ENCODE measurements around the gene PRXL2C. TPM values are rescaled to one million over a fixed set of nuclear protein-coding genes. Genes with fewer than 3 reads are reported as not detected.

The PRXL2C gene
- polyA plus RNA-seq, 2 of the 4 experiments (the other 2 are of a cell fraction): 7.9 to 11.4 TPM

DNA sequence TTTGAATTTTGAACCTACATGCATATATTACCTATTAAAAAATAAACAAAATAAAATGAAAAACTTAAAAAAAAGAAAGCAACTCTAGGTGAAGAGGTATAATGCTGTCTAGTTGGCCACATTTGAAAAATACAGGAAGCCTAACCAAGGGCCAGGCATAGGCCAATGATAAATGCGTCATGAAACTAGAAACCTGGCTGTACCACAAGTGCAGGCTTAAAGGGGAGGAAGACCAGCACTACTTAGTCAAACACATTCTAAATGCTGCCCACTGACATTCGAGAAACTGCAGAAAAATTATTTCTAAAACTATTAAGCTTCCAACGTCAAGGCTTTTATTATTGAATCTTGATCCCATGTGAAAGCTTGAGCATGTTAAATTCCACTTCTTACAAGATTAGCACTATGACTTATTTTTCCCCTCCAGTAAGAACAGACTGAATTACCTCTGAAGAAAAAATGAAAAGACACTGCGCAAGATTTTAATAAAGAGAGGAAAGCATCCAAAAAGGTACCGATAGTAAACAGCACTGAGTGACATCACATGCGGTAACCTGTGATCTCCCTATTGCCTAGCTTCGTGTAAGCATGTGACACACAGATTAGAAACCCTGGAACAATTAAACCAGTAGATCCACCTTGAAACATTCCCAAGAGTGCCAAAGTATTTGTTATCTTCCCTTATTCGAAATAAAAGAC lies 51.7 kb downstream of the PRXL2C start:
- DNase-seq (ENCODE audit: low read depth in 1 of 2, low spot score in 1 of 2): no peak
- TF ChIP-seq FOSB (CRISPR knock-in tag; IDR thresholded peaks at IDR 0.05): no peak
- Histone ChIP-seq H3K4me3 (no peak overlapping the region), H3K27ac (no peak overlapping the region), H3K4me2 (no peak overlapping the region), H3K9me3 (no peaks in the 10 kb centered on the region), H3K4me1 (no peaks in the 10 kb centered on the region)
- POLR2A ChIA-PET: no interaction called here
- WGBS (ENCODE audit: missing lambda C conversion rate): 86% methylated on average over 8 of the region's 8 CpGs
- CTCF ChIA-PET: no interaction called here
- ATAC-seq: no peak
- no peak for FAIRE-seq

DNA sequence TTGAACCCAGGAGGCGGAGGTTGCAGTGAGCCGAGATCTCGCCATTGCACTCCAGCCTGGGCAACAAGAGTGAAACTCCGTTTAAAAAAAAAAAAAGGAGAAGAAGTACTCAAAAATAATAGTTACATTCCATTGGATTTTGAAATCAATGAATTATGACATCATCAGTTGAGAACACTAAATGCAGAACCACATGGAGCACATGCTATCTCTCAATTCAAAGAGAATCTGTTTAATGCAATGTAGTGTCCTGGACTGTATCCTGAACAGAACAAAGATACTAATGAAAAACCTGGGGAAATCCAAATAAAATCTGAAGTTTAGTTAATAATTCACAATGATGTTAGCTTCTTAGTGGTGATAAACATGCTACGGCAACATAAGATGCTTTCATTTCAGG lies 55.8 kb downstream of the PRXL2C start:
- no peak for ATAC-seq
- Histone ChIP-seq H3K4me1 (no peaks in the 10 kb centered on the region), H3K4me3 (no peak overlapping the region), H3K9me3 (no peaks in the 10 kb centered on the region), H3K27ac (no peak overlapping the region), H3K4me2 (no peak overlapping the region)
- TF ChIP-seq SMC3 (IDR thresholded peaks at IDR 0.05) (no peak), HEYL (CRISPR knock-in tag; IDR thresholded peaks at IDR 0.05) (no peak), TFCP2L1 (CRISPR knock-in tag; IDR thresholded peaks at IDR 0.05) (no peak), ZC3H11A (IDR thresholded peaks at IDR 0.05) (no peak), FOXS1 (CRISPR knock-in tag; IDR thresholded peaks at IDR 0.05) (no peak), CHD4 (IDR thresholded peaks at IDR 0.05; ENCODE audit: borderline replicate concordance) (no peak), HOXA7 (CRISPR knock-in tag; IDR thresholded peaks at IDR 0.05) (no peak), ZSCAN20 (CRISPR knock-in tag; IDR thresholded peaks at IDR 0.05) (no peak), CHD2 (IDR thresholded peaks at IDR 0.05; ENCODE audit: low read length, partially characterized antibody) (no peak), EHF (CRISPR knock-in tag; IDR thresholded peaks at IDR 0.05) (no peak)
- TF ChIP-seq, protein P1, sequence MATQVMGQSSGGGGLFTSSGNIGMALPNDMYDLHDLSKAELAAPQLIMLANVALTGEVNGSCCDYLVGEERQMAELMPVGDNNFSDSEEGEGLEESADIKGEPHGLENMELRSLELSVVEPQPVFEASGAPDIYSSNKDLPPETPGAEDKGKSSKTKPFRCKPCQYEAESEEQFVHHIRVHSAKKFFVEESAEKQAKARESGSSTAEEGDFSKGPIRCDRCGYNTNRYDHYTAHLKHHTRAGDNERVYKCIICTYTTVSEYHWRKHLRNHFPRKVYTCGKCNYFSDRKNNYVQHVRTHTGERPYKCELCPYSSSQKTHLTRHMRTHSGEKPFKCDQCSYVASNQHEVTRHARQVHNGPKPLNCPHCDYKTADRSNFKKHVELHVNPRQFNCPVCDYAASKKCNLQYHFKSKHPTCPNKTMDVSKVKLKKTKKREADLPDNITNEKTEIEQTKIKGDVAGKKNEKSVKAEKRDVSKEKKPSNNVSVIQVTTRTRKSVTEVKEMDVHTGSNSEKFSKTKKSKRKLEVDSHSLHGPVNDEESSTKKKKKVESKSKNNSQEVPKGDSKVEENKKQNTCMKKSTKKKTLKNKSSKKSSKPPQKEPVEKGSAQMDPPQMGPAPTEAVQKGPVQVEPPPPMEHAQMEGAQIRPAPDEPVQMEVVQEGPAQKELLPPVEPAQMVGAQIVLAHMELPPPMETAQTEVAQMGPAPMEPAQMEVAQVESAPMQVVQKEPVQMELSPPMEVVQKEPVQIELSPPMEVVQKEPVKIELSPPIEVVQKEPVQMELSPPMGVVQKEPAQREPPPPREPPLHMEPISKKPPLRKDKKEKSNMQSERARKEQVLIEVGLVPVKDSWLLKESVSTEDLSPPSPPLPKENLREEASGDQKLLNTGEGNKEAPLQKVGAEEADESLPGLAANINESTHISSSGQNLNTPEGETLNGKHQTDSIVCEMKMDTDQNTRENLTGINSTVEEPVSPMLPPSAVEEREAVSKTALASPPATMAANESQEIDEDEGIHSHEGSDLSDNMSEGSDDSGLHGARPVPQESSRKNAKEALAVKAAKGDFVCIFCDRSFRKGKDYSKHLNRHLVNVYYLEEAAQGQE (IDR thresholded peaks at IDR 0.05): no peak
- no peak for FAIRE-seq
- CTCF ChIA-PET: no interaction called here
- 91% methylated on average over 5 of the region's 5 CpGs for WGBS (ENCODE audit: missing lambda C conversion rate)
- DNase-seq (ENCODE audit: low read depth in 1 of 2, low spot score in 1 of 2): no peak
- POLR2A ChIA-PET: no interaction called here

DNA sequence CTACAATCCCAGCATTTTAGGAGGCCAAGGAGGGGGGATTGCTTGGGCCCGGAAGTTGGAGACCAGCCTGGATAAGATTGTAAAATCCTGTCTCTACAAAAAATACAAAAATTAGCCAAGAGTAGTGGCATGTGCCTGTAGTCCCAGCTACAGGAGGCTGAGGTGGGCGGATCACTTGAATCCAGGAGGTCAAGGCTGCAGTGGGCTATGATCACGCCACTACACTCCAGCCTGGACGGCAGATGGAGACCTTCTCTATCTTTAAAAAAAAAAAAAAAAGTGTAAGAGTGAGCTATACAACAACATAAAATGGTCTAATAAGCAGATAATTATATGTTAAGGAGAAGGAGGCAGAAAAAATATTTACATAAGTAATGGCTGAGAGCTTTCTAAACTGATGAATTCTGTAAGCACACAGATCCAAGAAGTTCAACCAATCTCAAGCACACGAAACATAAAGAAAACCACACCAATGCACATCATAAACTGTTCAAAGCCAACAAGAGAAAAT lies 58.5 kb downstream of the PRXL2C start:
- Histone ChIP-seq H3K4me2 (no peak overlapping the region), H3K9me3 (no peaks in the 10 kb centered on the region), H3K4me1 (no peaks in the 10 kb centered on the region), H3K4me3 (no peak overlapping the region), H3K27ac (no peak overlapping the region)
- WGBS (ENCODE audit: missing lambda C conversion rate): 91% methylated on average over 5 of the region's 5 CpGs
- CTCF ChIA-PET: interaction anchor here (0.6 kb wide), 1 partner anchor 21 kb away, joined by 3 read pairs; no protein-coding TSS in a partner anchor
- POLR2A ChIA-PET: no interaction called here
- DNase-seq (ENCODE audit: low read depth in 1 of 2, low spot score in 1 of 2): no peak
- TF ChIP-seq CHD4 (IDR thresholded peaks at IDR 0.05; ENCODE audit: borderline replicate concordance): no peak
- no peak for TF ChIP-seq HOXB5 (CRISPR knock-in tag; IDR thresholded peaks at IDR 0.05)
- no peak for TF ChIP-seq ESRRA (IDR thresholded peaks at IDR 0.05; ENCODE audit: borderline replicate concordance, low read length)
- TF ChIP-seq FOSL2 (IDR thresholded peaks at IDR 0.05): no peak
- no peak for TF ChIP-seq FOSL2 (CRISPR knock-in tag; IDR thresholded peaks at IDR 0.05)
- TF ChIP-seq HDAC2 (IDR thresholded peaks at IDR 0.05): no peak
- no peak for TF ChIP-seq GATA3 (IDR thresholded peaks at IDR 0.05; ENCODE audit: borderline replicate concordance)
- TF ChIP-seq TFCP2L1 (CRISPR knock-in tag; IDR thresholded peaks at IDR 0.05): no peak
- TF ChIP-seq HMGXB4 (CRISPR knock-in tag; IDR thresholded peaks at IDR 0.05; ENCODE audit: borderline replicate concordance): no peak
- TF ChIP-seq MAZ (IDR thresholded peaks at IDR 0.05; ENCODE audit: borderline replicate concordance, low read depth, low read length): no peak
- no peak for TF ChIP-seq POLR2AphosphoS2 (conservative IDR thresholded peaks at IDR 0.05; ENCODE audit: low read length)
- no peak for TF ChIP-seq FOSB (CRISPR knock-in tag; IDR thresholded peaks at IDR 0.05)
- TF ChIP-seq NR3C1 (IDR thresholded peaks at IDR 0.05): no peak
- TF ChIP-seq, protein P2, sequence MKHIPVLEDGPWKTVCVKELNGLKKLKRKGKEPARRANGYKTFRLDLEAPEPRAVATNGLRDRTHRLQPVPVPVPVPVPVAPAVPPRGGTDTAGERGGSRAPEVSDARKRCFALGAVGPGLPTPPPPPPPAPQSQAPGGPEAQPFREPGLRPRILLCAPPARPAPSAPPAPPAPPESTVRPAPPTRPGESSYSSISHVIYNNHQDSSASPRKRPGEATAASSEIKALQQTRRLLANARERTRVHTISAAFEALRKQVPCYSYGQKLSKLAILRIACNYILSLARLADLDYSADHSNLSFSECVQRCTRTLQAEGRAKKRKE (CRISPR knock-in tag; IDR thresholded peaks at IDR 0.05; ENCODE audit: low read depth): no peak
- no peak for TF ChIP-seq RFX5 (IDR thresholded peaks at IDR 0.05)
- TF ChIP-seq HEYL (CRISPR knock-in tag; IDR thresholded peaks at IDR 0.05): no peak
- ATAC-seq: no peak
- no peak for FAIRE-seq
